Hepatocyte (in vitro differentiated cells): ENCODE measurements around the gene INSIG1. TPM values are rescaled to one million over a fixed set of nuclear protein-coding genes. Genes with fewer than 3 reads are reported as not detected.
A peak's percentile ranks its signal among the peaks of the same experiment; 100 is the strongest.

ENCODE experiments used
- DNase-seq: peaks from one replicate; pipeline ENCODE4 v3.0.0-alpha.2; 2016; ENCODE audit warnings: low spot score
- H2AFZ ChIP-seq: fragments of 200-600 bp; sonication (generic); 2 replicates; pipeline ENCODE4 v1.6.0; 2016; ENCODE audit warnings: antibody characterized with exemption, mild to moderate bottlenecking
- H3K27ac ChIP-seq: fragments of 200-600 bp; sonication (generic); 2 replicates; pipeline ENCODE4 v1.5.1; 2016; ENCODE audit warnings: mild to moderate bottlenecking
- H3K27me3 ChIP-seq: fragments of 200-600 bp; sonication (generic); 2 replicates; pipeline ENCODE4 v1.6.1; 2016
- H3K36me3 ChIP-seq: fragments of 200-600 bp; sonication (generic); replicated peaks from 2 replicates; pipeline ENCODE4 v1.5.1; 2016; ENCODE audit warnings: low read depth; ENCODE audit not compliant: insufficient read depth
- H3K4me1 ChIP-seq: fragments of 200-600 bp; sonication (generic); 2 replicates; pipeline ENCODE4 v1.5.1; 2016; ENCODE audit warnings: mild to moderate bottlenecking, moderate library complexity; ENCODE audit not compliant: insufficient read depth
- H3K4me2 ChIP-seq: fragments of 200-600 bp; sonication (generic); 2 replicates; pipeline ENCODE4 v1.6.0; 2016
- H3K4me3 ChIP-seq: fragments of 200-600 bp; sonication (generic); 2 replicates; pipeline ENCODE4 v1.5.1; 2016; ENCODE audit warnings: mild to moderate bottlenecking
- H3K79me2 ChIP-seq: fragments of 200-600 bp; sonication (generic); 2 replicates; pipeline ENCODE4 v1.6.0; 2017; ENCODE audit warnings: mild to moderate bottlenecking
- H3K9me2 ChIP-seq: fragments of 200-600 bp; sonication (generic); replicated peaks from 2 replicates; pipeline ENCODE4 v1.6.0; 2017; ENCODE audit warnings: mild to moderate bottlenecking; ENCODE audit not compliant: insufficient read depth
- H3K9me3 ChIP-seq: fragments of 200-600 bp; sonication (generic); 2 replicates; pipeline ENCODE4 v1.5.1; 2016; ENCODE audit warnings: low read depth, mild to moderate bottlenecking
- H4K20me1 ChIP-seq: fragments of 200-600 bp; sonication (generic); 2 replicates; pipeline ENCODE4 v1.6.0; 2016; ENCODE audit warnings: mild to moderate bottlenecking; ENCODE audit not compliant: insufficient read depth, poor library complexity, severe bottlenecking
- CTCF ChIP-seq: fragments of 200-600 bp; sonication (generic); IDR thresholded peaks from 2 replicates; pipeline ENCODE4 v1.5.1; 2016; ENCODE audit warnings: antibody characterized with exemption, mild to moderate bottlenecking; ENCODE audit not compliant: poor library complexity
- EZH2 ChIP-seq: fragments of 200-600 bp; sonication (generic); IDR thresholded peaks from 2 replicates; pipeline ENCODE4 v1.6.1; 2016; ENCODE audit warnings: antibody characterized with exemption, mild to moderate bottlenecking, borderline replicate concordance
- EZH2phosphoT487 ChIP-seq: fragments of 200-600 bp; sonication (generic); IDR thresholded peaks from one replicate; pipeline ENCODE4 v1.6.1; 2018; ENCODE audit warnings: antibody characterized with exemption, mild to moderate bottlenecking, low read depth, moderate library complexity; ENCODE audit not compliant: unreplicated experiment, severe bottlenecking
- WGBS: methylation state at CpG from one replicate; pipeline ENCODE4 v1.1.6; 2016; ENCODE audit warnings: low lambda C conversion rate; ENCODE audit errors: missing lambda C conversion rate; 5-methylcytosine and 5-hydroxymethylcytosine counted together
- polyA plus RNA-seq: library from polyadenylated mRNA; unstranded; fragments of >200 nt; fragmentation: Nextera tagmentation; extraction: Ambion mirVana; gene quantifications from 2 replicates; pipeline ENCODE4 v1.2.1, GENCODE V29; 2016
- total RNA-seq: library from RNA; depleted of rRNA; stranded (reverse); fragments of >200 nt; gene quantifications from 2 replicates; pipeline ENCODE4 v1.2.3, GENCODE V29; 2014

INSIG1 gene
- total and polyA plus RNA-seq, 2 experiments from 2014 or later, result 196 to 305 TPM

- no peak overlapping the region for H3K4me2 ChIP-seq
- TF ChIP-seq EZH2 (no peak), EZH2phosphoT487 (no peak), CTCF (no peak)
- no peaks in the 10 kb centered on the region for H3K9me2 ChIP-seq
- no peak overlapping the region for H3K27ac ChIP-seq
- WGBS, result 83% methylated on average over 7 of the region's 7 CpGs
- H3K27me3 ChIP-seq, result no peaks in the 10 kb centered on the region
- no peaks in the 10 kb centered on the region for H3K36me3 ChIP-seq
- peaks cover 19% of the 10 kb centered on the region for H4K20me1 ChIP-seq
- H3K4me1 ChIP-seq, result peaks cover 4% of the 10 kb centered on the region
- H3K9me3 ChIP-seq, result no peaks in the 10 kb centered on the region
- no peak overlapping the region for H2AFZ ChIP-seq
- no peak for DNase-seq
- H3K79me2 ChIP-seq, result peaks cover 24% of the 10 kb centered on the region
- no peak overlapping the region for H3K4me3 ChIP-seq
These were observed 2.2 kb upstream of the INSIG1 start for GRCh38 chr7:155295511-155295910.

- Histone ChIP-seq H2AFZ (no peak overlapping the region), H3K27me3 (no peaks in the 10 kb centered on the region), H3K4me2 (peak overlapping the region; percentile 82), H4K20me1 (peaks cover 25% of the 10 kb centered on the region), H3K9me3 (no peaks in the 10 kb centered on the region), H3K9me2 (no peaks in the 10 kb centered on the region), H3K79me2 (peaks cover 31% of the 10 kb centered on the region), H3K27ac (peak overlapping the region; percentile 97), H3K4me3 (no peak overlapping the region), H3K4me1 (peaks cover 4% of the 10 kb centered on the region), H3K36me3 (no peaks in the 10 kb centered on the region)
- 82% methylated on average over 18 of the region's 18 CpGs for WGBS
- DNase-seq, result no peak
- TF ChIP-seq CTCF, result no peak
- TF ChIP-seq EZH2phosphoT487, result no peak
- TF ChIP-seq EZH2, result no peak
These were observed 1.5 kb upstream of the INSIG1 start for GRCh38 chr7:155296006-155296787.

- DNase-seq, result peak; percentile 81
These were observed 726 bp upstream of the INSIG1 start for GRCh38 chr7:155296788-155297516.

More at GRCh38 chr7:155296788-155297516, 726 bp upstream of the INSIG1 start:
- Histone ChIP-seq H3K4me1 (peaks cover 4% of the 10 kb centered on the region), H3K27ac (peak overlapping the region; percentile 97), H3K4me2 (peak overlapping the region; percentile 82), H3K9me2 (no peaks in the 10 kb centered on the region), H3K9me3 (no peaks in the 10 kb centered on the region), H2AFZ (peak overlapping the region; percentile 28), H3K79me2 (peaks cover 38% of the 10 kb centered on the region), H4K20me1 (peaks cover 33% of the 10 kb centered on the region), H3K4me3 (peak overlapping the region; percentile 32), H3K36me3 (no peaks in the 10 kb centered on the region), H3K27me3 (no peaks in the 10 kb centered on the region)
- TF ChIP-seq CTCF (peak; percentile 38), EZH2phosphoT487 (no peak), EZH2 (no peak)
- 11% methylated on average over 34 of the region's 57 CpGs for WGBS
